Trophoblast cell (in vitro differentiated cells and primary cell): ENCODE data around the gene ITGB6.
A peak's percentile ranks its signal among the peaks of the same experiment; 100 is the strongest.

Experiments used
- DNase-seq, 2 donors: peaks; one replicate each; pipeline ENCODE4 v3.0.0-alpha.2; 2016
- H2AFZ ChIP-seq: 2 replicates; pipeline ENCODE4 v1.6.1; 2013; ENCODE audit warnings: low read length, moderate library complexity, mild to moderate bottlenecking; ENCODE audit not compliant: insufficient read depth, poor library complexity
- H2AK5ac ChIP-seq: 2 replicates; pipeline ENCODE4 v1.6.1; 2013; ENCODE audit warnings: mild to moderate bottlenecking, low read length
- H2BK120ac ChIP-seq: 2 replicates; pipeline ENCODE4 v1.6.1; 2013; ENCODE audit warnings: low read length, mild to moderate bottlenecking, moderate library complexity; ENCODE audit not compliant: insufficient read depth, poor library complexity
- H2BK12ac ChIP-seq: 2 replicates; pipeline ENCODE4 v1.6.1; 2013; ENCODE audit warnings: mild to moderate bottlenecking, low read length, moderate library complexity
- H2BK5ac ChIP-seq: 2 replicates; pipeline ENCODE4 v1.6.1; 2013; ENCODE audit warnings: low read length, low read depth, moderate library complexity, mild to moderate bottlenecking; ENCODE audit not compliant: poor library complexity
- H3K14ac ChIP-seq: 2 replicates; pipeline ENCODE4 v1.6.1; 2013; ENCODE audit warnings: mild to moderate bottlenecking, low read length
- H3K18ac ChIP-seq: 2 replicates; pipeline ENCODE4 v1.6.1; 2013; ENCODE audit warnings: mild to moderate bottlenecking, low read length
- H3K23ac ChIP-seq: 2 replicates; pipeline ENCODE4 v1.6.1; 2013; ENCODE audit warnings: low read length
- H3K27ac ChIP-seq: 2 replicates; pipeline ENCODE4 v1.5.1; 2013; ENCODE audit warnings: low read depth, mild to moderate bottlenecking, inconsistent platforms, low read length, moderate library complexity
- H3K27me3 ChIP-seq: 2 replicates; pipeline ENCODE4 v1.6.1; 2013; ENCODE audit warnings: inconsistent platforms, mild to moderate bottlenecking, low read length, moderate library complexity; ENCODE audit not compliant: insufficient read depth
- H3K36me3 ChIP-seq, 2 experiments: 1 replicate in 1 of 2; 2 replicates in 1 of 2; pipeline ENCODE4 v1.6.1; 2013; ENCODE audit warnings: low read length in 2 of 2, mild to moderate bottlenecking in 2 of 2, moderate library complexity in 1 of 2; ENCODE audit not compliant: insufficient read depth in 2 of 2, control insufficient read depth in 1 of 2
- H3K4ac ChIP-seq: 2 replicates; pipeline ENCODE4 v1.6.1; 2013; ENCODE audit warnings: low read depth, mild to moderate bottlenecking, low read length, moderate library complexity
- H3K4me1 ChIP-seq, 2 experiments: 1 replicate in 1 of 2; 2 replicates in 1 of 2; pipeline ENCODE4 v1.6.1; 2013; ENCODE audit warnings: low read length in 2 of 2, mild to moderate bottlenecking in 2 of 2, moderate library complexity in 1 of 2; ENCODE audit not compliant: insufficient read depth in 2 of 2, control insufficient read depth in 1 of 2
- H3K4me2 ChIP-seq: 2 replicates; pipeline ENCODE4 v1.6.1; 2013; ENCODE audit warnings: inconsistent platforms, mild to moderate bottlenecking, low read length, moderate library complexity
- H3K4me3 ChIP-seq: 2 replicates; pipeline ENCODE4 v1.5.1; 2013; ENCODE audit warnings: mild to moderate bottlenecking, low read depth, low read length, inconsistent platforms
- H3K79me1 ChIP-seq: one replicate; pipeline ENCODE4 v1.6.1; 2013; ENCODE audit warnings: low read length
- H3K79me2 ChIP-seq: 2 replicates; pipeline ENCODE4 v1.6.1; 2013; ENCODE audit warnings: low read length, mild to moderate bottlenecking; ENCODE audit not compliant: control insufficient read depth, insufficient read depth, poor library complexity
- H3K9ac ChIP-seq: 2 replicates; pipeline ENCODE4 v1.6.1; 2013; ENCODE audit warnings: mild to moderate bottlenecking, low read length
- H3K9me3 ChIP-seq: 2 replicates; pipeline ENCODE4 v1.6.1; 2013; ENCODE audit warnings: low read depth, mild to moderate bottlenecking, control low read depth, inconsistent platforms, low read length; ENCODE audit not compliant: insufficient read depth
- H4K12ac ChIP-seq: 2 replicates; pipeline ENCODE4 v1.6.1; 2013; ENCODE audit warnings: low read depth, mild to moderate bottlenecking, low read length, moderate library complexity
- H4K8ac ChIP-seq: 2 replicates; pipeline ENCODE4 v1.6.1; 2013; ENCODE audit warnings: low read depth, mild to moderate bottlenecking, low read length, moderate library complexity
- H4K91ac ChIP-seq: one replicate; pipeline ENCODE4 v1.6.1; 2013; ENCODE audit warnings: low read depth, mild to moderate bottlenecking, low read length, moderate library complexity
- WGBS: extraction: QIAGEN DNeasy Blood & Tissue Kit; methylation state at CpG from one replicate; pipeline ENCODE4 v1.1.7; 2013; ENCODE audit warnings: missing lambda C conversion rate; ENCODE audit not compliant: insufficient read length, insufficient coverage; ENCODE audit errors: extremely low coverage; 5-methylcytosine and 5-hydroxymethylcytosine counted together

ITGB6 gene

GRCh38 chr2:160165996-160166395, 34.1 kb downstream of the ITGB6 start:
- no peak overlapping the region for H2AK5ac ChIP-seq
- H2BK12ac ChIP-seq: no peak overlapping the region
- H3K79me2 ChIP-seq: no peaks in the 10 kb centered on the region
- no peak overlapping the region for H3K14ac ChIP-seq
- H3K27ac ChIP-seq: no peak overlapping the region
- no peak overlapping the region for H4K91ac ChIP-seq
- H4K8ac ChIP-seq: no peak overlapping the region
- no peaks in the 10 kb centered on the region for H3K27me3 ChIP-seq
- no peak overlapping the region for H3K18ac ChIP-seq
- WGBS: no CpG with 5 or more reads among the region's 1 CpG
- no peaks in the 10 kb centered on the region for H3K4me1 ChIP-seq
- no peak overlapping the region for H3K23ac ChIP-seq
- H2AFZ ChIP-seq: no peak overlapping the region
- H3K4me3 ChIP-seq: no peak overlapping the region
- H3K9me3 ChIP-seq: no peaks in the 10 kb centered on the region
- H3K4ac ChIP-seq: no peak overlapping the region
- no peak overlapping the region for H2BK5ac ChIP-seq
- DNase-seq: peak; percentile 7 to 76
- no peak overlapping the region for H2BK120ac ChIP-seq
- H3K79me1 ChIP-seq: no peaks in the 10 kb centered on the region
- H3K36me3 ChIP-seq: peaks cover 9 to 26% of the 10 kb centered on the region in 2 experiments
- no peak overlapping the region for H4K12ac ChIP-seq
- no peak overlapping the region for H3K4me2 ChIP-seq
- H3K9ac ChIP-seq: no peak overlapping the region

DNA sequence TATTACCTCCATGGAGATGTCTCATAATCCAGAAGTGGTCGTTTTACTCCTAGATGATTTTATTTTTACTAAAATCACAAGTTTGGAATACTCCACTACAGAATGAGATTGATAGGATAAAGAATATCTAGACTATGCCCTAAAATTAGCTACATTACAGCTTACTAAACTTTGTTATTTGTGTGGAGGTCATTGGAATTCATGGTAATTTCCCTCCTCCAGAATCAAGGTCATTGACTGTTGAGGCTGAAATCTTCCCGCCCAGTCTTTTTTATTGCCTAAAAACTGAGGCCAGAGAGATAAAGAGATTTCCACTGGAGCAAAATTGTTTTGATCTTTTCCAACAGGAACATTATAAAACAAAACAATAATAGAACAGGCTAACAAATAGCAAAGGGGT, 35.0 kb downstream of the ITGB6 start:
- Histone ChIP-seq H3K4ac (no peak overlapping the region), H3K79me2 (no peaks in the 10 kb centered on the region), H2AK5ac (no peak overlapping the region), H2BK12ac (no peak overlapping the region), H3K4me3 (no peak overlapping the region), H3K27me3 (no peaks in the 10 kb centered on the region), H2AFZ (no peak overlapping the region), H3K27ac (no peak overlapping the region), H3K79me1 (no peaks in the 10 kb centered on the region), H4K8ac (no peak overlapping the region), H3K4me2 (no peak overlapping the region), H3K14ac (no peak overlapping the region), H3K36me3 (peaks cover 6 to 23% of the 10 kb centered on the region in 2 experiments), H2BK5ac (no peak overlapping the region), H3K9ac (no peak overlapping the region), H3K9me3 (no peaks in the 10 kb centered on the region), H3K4me1 (peaks cover 0 to 3% of the 10 kb centered on the region in 2 experiments), H4K12ac (no peak overlapping the region), H3K18ac (no peak overlapping the region), H2BK120ac (no peak overlapping the region), H3K23ac (no peak overlapping the region), H4K91ac (no peak overlapping the region)
- no CpG with 5 or more reads among the region's 2 CpGs for WGBS
- no peak for DNase-seq

GRCh38 chr2:160157861-160158829, 41.9 kb downstream of the ITGB6 start:
- Histone ChIP-seq H3K4me1 (peaks cover 11 to 16% of the 10 kb centered on the region in 2 experiments), H4K8ac (peak overlapping the region; percentile 77), H3K9me3 (no peaks in the 10 kb centered on the region), H2BK120ac (no peak overlapping the region), H2BK5ac (peak overlapping the region; percentile 90), H3K36me3 (peaks cover 9 to 14% of the 10 kb centered on the region in 2 experiments), H2AFZ (no peak overlapping the region), H3K18ac (peak overlapping the region; percentile 77), H4K91ac (peak overlapping the region; percentile 70), H2AK5ac (peak overlapping the region; percentile 87), H3K79me2 (peaks cover 4% of the 10 kb centered on the region), H3K4me2 (peak overlapping the region; percentile 31), H3K4me3 (no peak overlapping the region), H3K14ac (peak overlapping the region; percentile 80), H3K4ac (no peak overlapping the region), H4K12ac (no peak overlapping the region), H3K79me1 (peaks cover 23% of the 10 kb centered on the region), H3K27ac (peak overlapping the region; percentile 94), H3K27me3 (no peaks in the 10 kb centered on the region), H2BK12ac (peak overlapping the region; percentile 90), H3K9ac (no peak overlapping the region), H3K23ac (no peak overlapping the region)
- DNase-seq: peak; percentile 95 to 99
- no CpG with 5 or more reads among the region's 13 CpGs for WGBS

DNA sequence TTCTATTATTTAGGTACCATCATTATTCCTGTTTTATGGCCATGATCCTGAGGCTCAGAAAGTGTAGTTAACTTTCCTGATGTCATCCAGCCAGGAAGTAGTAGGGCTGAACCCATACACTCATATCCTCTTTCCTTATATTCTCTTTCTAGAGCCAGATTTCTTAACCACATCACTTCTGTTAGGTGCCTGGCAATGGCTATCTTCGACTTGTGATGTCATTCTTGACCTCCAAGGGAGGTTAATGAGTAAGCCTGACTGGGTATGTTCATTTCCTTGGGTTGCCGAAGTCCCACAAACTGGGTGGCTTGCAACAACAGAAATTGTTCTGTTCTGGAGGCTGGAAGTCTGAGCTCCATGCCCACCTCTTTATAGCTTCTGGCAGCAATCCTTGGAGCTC, 43.4 kb downstream of the ITGB6 start:
- Histone ChIP-seq H3K27ac (peak overlapping the region; percentile 94), H3K9ac (no peak overlapping the region), H3K36me3 (peaks cover 9 to 12% of the 10 kb centered on the region in 2 experiments), H4K91ac (peak overlapping the region; percentile 97), H3K27me3 (no peaks in the 10 kb centered on the region), H3K4ac (peak overlapping the region; percentile 72), H3K9me3 (no peaks in the 10 kb centered on the region), H2AFZ (no peak overlapping the region), H3K23ac (no peak overlapping the region), H3K4me2 (no peak overlapping the region), H4K12ac (no peak overlapping the region), H2BK120ac (peak overlapping the region; percentile 94), H4K8ac (peak overlapping the region; percentile 82), H2BK12ac (peak overlapping the region; percentile 91), H3K4me3 (no peak overlapping the region), H3K14ac (peak overlapping the region; percentile 90), H2BK5ac (peak overlapping the region; percentile 66), H3K79me1 (peaks cover 23% of the 10 kb centered on the region), H2AK5ac (peak overlapping the region; percentile 96), H3K79me2 (peaks cover 4% of the 10 kb centered on the region), H3K18ac (peak overlapping the region; percentile 84), H3K4me1 (peaks cover 11 to 16% of the 10 kb centered on the region in 2 experiments)
- DNase-seq: no peak
- no CpG with 5 or more reads among the region's 2 CpGs for WGBS
